Naive thymus-derived CD8-positive, alpha-beta T cell (primary cell): ENCODE results near the gene CYP2J2. TPM values are rescaled to one million over a fixed set of nuclear protein-coding genes. Genes with fewer than 3 reads are reported as not detected.

ENCODE experiments used
- ATAC-seq, 2 donors: fragments of 150-1000 bp; cut with Tn5 transposase in 1 of 2; sonication (Bioruptor Pico), chemical (Tn5 transposase) in 1 of 2; 1 replicate in 1 of 2; 2 replicates in 1 of 2; pipeline ENCODE4 v1.10.0; 2021; ENCODE audit warnings: mild to moderate bottlenecking in 2 of 2, moderate library complexity in 2 of 2
- POLR2A ChIA-PET: fragments of 350-600 bp; sonication (Branson Sonifier 250); formaldehyde crosslinking; loops from one replicate; lab custom pipeline; 2021; ENCODE audit warnings: antibody characterized with exemption; lab: Charles Lee
- DNase-seq, 10 donors: peaks; one replicate each; pipeline versions ENCODE4 v3.0.0 to v3.0.0-alpha.2; 2020 to 2022
- H3K27ac Mint-ChIP-seq, 10 donors: one replicate each; pipeline ENCODE4 v1.8.0; 2020 to 2022; ENCODE audit warnings: mild to moderate bottlenecking in 10 of 10, mixed read lengths in 10 of 10, moderate library complexity in 4 of 10, inconsistent platforms in 1 of 10
- H3K27me3 Mint-ChIP-seq, 5 donors: one replicate each; pipeline ENCODE4 v1.8.0; 2021 to 2022; ENCODE audit warnings: mixed read lengths in 5 of 5
- H3K36me3 Mint-ChIP-seq, 3 donors: one replicate each; pipeline ENCODE4 v1.8.0; 2020 to 2022; ENCODE audit warnings: mixed read lengths in 3 of 3, mild to moderate bottlenecking in 2 of 3, inconsistent platforms in 1 of 3
- H3K4me1 Mint-ChIP-seq, 4 donors: one replicate each; pipeline ENCODE4 v1.8.0; 2021 to 2022; ENCODE audit warnings: mixed read lengths in 4 of 4
- H3K4me3 Mint-ChIP-seq, 10 donors: one replicate each; pipeline ENCODE4 v1.8.0; 2020 to 2022; ENCODE audit warnings: mild to moderate bottlenecking in 10 of 10, mixed read lengths in 10 of 10, moderate library complexity in 6 of 10, inconsistent platforms in 1 of 10
- H3K9me3 Mint-ChIP-seq, 9 donors: one replicate each; pipeline ENCODE4 v1.8.0; 2020 to 2022; ENCODE audit warnings: mixed read lengths in 9 of 9, mild to moderate bottlenecking in 3 of 9, inconsistent platforms in 1 of 9, moderate library complexity in 1 of 9
- polyA plus RNA-seq, 3 donors: library from polyadenylated mRNA; unstranded; fragments of 300-500 nt; fragmentation: Illumina TruSeq; gene quantifications; one replicate each; pipeline ENCODE4 v1.2.3, GENCODE V29; 2021
- total RNA-seq, 8 experiments: library from RNA in 2 of 8; stranded (reverse) in 2 of 8; gene quantifications; one replicate each; pipeline ENCODE4 v1.2.3 and lab custom pipeline; 2021 to 2026

Gene CYP2J2
- total and polyA plus RNA-seq, 5 experiments from 2014 or later, result 2.0 to 5.0 (median 3.2) TPM

GRCh38 chr1:59846209-59846894 is 80.2 kb downstream of the CYP2J2 start:
- Mint-ChIP-seq H3K4me1 (peaks cover 0 to 6% (median 0%) of the 10 kb centered on the region in 4 donors), H3K36me3 (peaks cover 13 to 81% (median 45%) of the 10 kb centered on the region in 3 donors), H3K27ac (peak overlapping the region in 1 of 10 donors; percentile 31), H3K4me3 (no peak overlapping the region), H3K27me3 (no peaks in the 10 kb centered on the region), H3K9me3 (no peaks in the 10 kb centered on the region)
- ATAC-seq, result no peak
- POLR2A ChIA-PET, result no interaction called here
- DNase-seq, result no peak

GRCh38 chr1:59845091-59845490 is 81.5 kb downstream of the CYP2J2 start:
- POLR2A ChIA-PET, result no interaction called here
- H3K27ac Mint-ChIP-seq, result no peak overlapping the region
- no peaks in the 10 kb centered on the region for H3K27me3 Mint-ChIP-seq
- no peak overlapping the region for H3K4me3 Mint-ChIP-seq
- DNase-seq, result no peak
- no peak for ATAC-seq
- peaks cover 0 to 6% (median 0%) of the 10 kb centered on the region in 4 donors for H3K4me1 Mint-ChIP-seq
- peaks cover 19 to 83% (median 46%) of the 10 kb centered on the region in 3 donors for H3K36me3 Mint-ChIP-seq
- H3K9me3 Mint-ChIP-seq, result no peaks in the 10 kb centered on the region

Other genes starting within 250 kb of the CYP2J2 start
- gene HOOK1, start 111.8 kb downstream of the CYP2J2 start, total RNA-seq, result 10 to 100 TPM; 20.8 to 25.2 TPM
- 10 to 100 TPM; 14.3 to 17.2 (median 14.9) TPM for gene HOOK1, start 111.8 kb downstream of the CYP2J2 start, polyA plus RNA-seq
- not detected for gene C1orf87, start 147.0 kb upstream of the CYP2J2 start, total RNA-seq
- not detected for gene C1orf87, start 147.0 kb upstream of the CYP2J2 start, polyA plus RNA-seq